HEK293T (cell line): ENCODE measurements around the gene RBM8A.

Source experiments
- CTCF ChIA-PET: fragments of 350-600 bp; formaldehyde crosslinking; extraction: SDS; loops from one replicate; lab custom pipeline; 2021; ENCODE audit warnings: antibody characterized with exemption, inconsistent platforms; lab: Yijun Ruan, JAX
- POLR2A ChIA-PET: fragments of 350-600 bp; formaldehyde crosslinking; extraction: SDS; loops from one replicate; lab custom pipeline; 2020; ENCODE audit warnings: antibody characterized with exemption, inconsistent platforms; lab: Yijun Ruan, JAX
- DNase-seq: peaks from one replicate; pipeline ENCODE4 v3.0.0; 2012; ENCODE audit warnings: mixed read lengths; ENCODE audit errors: extremely low spot score
- BHLHE40 ChIP-seq: fragments of 450-650 bp; IDR thresholded peaks from 2 replicates; pipeline ENCODE4 v1.6.1; 2016; ENCODE audit warnings: mild to moderate bottlenecking, moderate library complexity, borderline replicate concordance
- CTBP1 ChIP-seq: fragments of 450-650 bp; IDR thresholded peaks from 2 replicates; pipeline ENCODE4 v1.6.1; 2016; ENCODE audit warnings: borderline replicate concordance
- ELF4 ChIP-seq: fragments of 450-650 bp; IDR thresholded peaks from 2 replicates; pipeline ENCODE4 v1.6.1; 2017; ENCODE audit warnings: antibody characterized with exemption
- FOXA1 ChIP-seq: fragments of 450-650 bp; IDR thresholded peaks from 2 replicates; pipeline ENCODE4 v1.6.1; 2016; ENCODE audit warnings: mild to moderate bottlenecking
- FOXK2 ChIP-seq: fragments of 450-650 bp; IDR thresholded peaks from 2 replicates; pipeline ENCODE4 v1.6.1; 2016; ENCODE audit warnings: mild to moderate bottlenecking
- FOXM1 ChIP-seq: fragments of 450-650 bp; IDR thresholded peaks from 2 replicates; pipeline ENCODE4 v1.6.1; 2017; ENCODE audit warnings: mild to moderate bottlenecking, borderline replicate concordance
- HDGF ChIP-seq: fragments of 450-650 bp; IDR thresholded peaks from 2 replicates; pipeline ENCODE4 v1.6.1; 2017; ENCODE audit warnings: antibody characterized with exemption, borderline replicate concordance
- L3MBTL2 ChIP-seq: fragments of 450-650 bp; conservative IDR thresholded peaks from 2 replicates; pipeline ENCODE4 v1.6.1; 2016; ENCODE audit warnings: mild to moderate bottlenecking
- LEF1 ChIP-seq: fragments of 450-650 bp; IDR thresholded peaks from 2 replicates; pipeline ENCODE4 v1.6.1; 2017; ENCODE audit warnings: mild to moderate bottlenecking, borderline replicate concordance
- NFRKB ChIP-seq: fragments of 450-650 bp; IDR thresholded peaks from 2 replicates; pipeline ENCODE4 v1.6.1; 2016; ENCODE audit warnings: mild to moderate bottlenecking, moderate library complexity
- PKNOX1 ChIP-seq: fragments of 450-650 bp; IDR thresholded peaks from 2 replicates; pipeline ENCODE4 v1.6.1; 2016
- SP1 ChIP-seq: fragments of 450-650 bp; IDR thresholded peaks from 2 replicates; pipeline ENCODE4 v1.6.1; 2017
- SUZ12 ChIP-seq: fragments of 450-650 bp; IDR thresholded peaks from 2 replicates; pipeline ENCODE4 v1.6.1; 2016; ENCODE audit warnings: mild to moderate bottlenecking
- TARDBP ChIP-seq: fragments of 450-650 bp; IDR thresholded peaks from 2 replicates; pipeline ENCODE4 v1.6.1; 2016
- ZNF384 ChIP-seq: fragments of 450-650 bp; IDR thresholded peaks from 2 replicates; pipeline ENCODE4 v1.6.1; 2016

The RBM8A gene

GRCh38 chr1:145961109-145961424 lies 33.8 kb upstream of the RBM8A start:
- no peak for TF ChIP-seq FOXK2
- TF ChIP-seq SP1, result no peak
- TF ChIP-seq CTBP1, result no peak
- TF ChIP-seq FOXA1, result no peak
- no peak for TF ChIP-seq L3MBTL2
- no peak for TF ChIP-seq HDGF
- no peak for TF ChIP-seq ELF4
- no peak for TF ChIP-seq FOXM1

GRCh38 chr1:145960468-145961108 lies 33.3 kb upstream of the RBM8A start:
- peak; percentile 73 for DNase-seq
- ChIA-PET CTCF (interaction anchor here (0.7 to 1.5 kb wide), 2 partner anchors 19 to 69 kb away, joined by 4 to 5 read pairs; no protein-coding TSS in a partner anchor), POLR2A (interaction anchor here (0.7 to 1.5 kb wide), 6 partner anchors 18 to 98 kb away, joined by 3 to 11 read pairs (median 3); partner anchors contain the start of genes RBM8A and TXNIP)
- no peak for TF ChIP-seq PKNOX1
- TF ChIP-seq L3MBTL2, result peak; percentile 16; the same call in 1 of the 2 replicates
- TF ChIP-seq ELF4, result no peak
- no peak for TF ChIP-seq HDGF
- TF ChIP-seq SP1, result no peak

More at GRCh38 chr1:145961109-145961424, 33.8 kb upstream of the RBM8A start:
- POLR2A ChIA-PET, result interaction anchor here (1.0 to 1.5 kb wide), 5 partner anchors 33 to 99 kb away, joined by 3 to 11 read pairs (median 3); partner anchors contain the start of genes RBM8A and TXNIP
- no peak for DNase-seq
- CTCF ChIA-PET, result no interaction called here

GRCh38 chr1:145959957-145960467 lies 32.7 kb upstream of the RBM8A start:
- CTCF ChIA-PET, result interaction anchor here (0.7 to 1.5 kb wide), 2 partner anchors 19 to 68 kb away, joined by 4 to 5 read pairs; no protein-coding TSS in a partner anchor
- POLR2A ChIA-PET, result interaction anchor here (0.7 to 6.1 kb wide), 7 partner anchors 19 to 98 kb away, joined by 3 to 90 read pairs (median 3); partner anchors contain the start of genes RBM8A and TXNIP
- TF ChIP-seq ELF4, result no peak
- TF ChIP-seq TARDBP, result no peak
- DNase-seq, result no peak

- TF ChIP-seq PKNOX1 (no peak), L3MBTL2 (no peak), CTBP1 (no peak), ZNF384 (no peak), BHLHE40 (no peak), FOXM1 (no peak), SUZ12 (no peak), FOXA1 (no peak), ELF4 (no peak), NFRKB (no peak), LEF1 (no peak), SP1 (no peak), HDGF (no peak)
- CTCF ChIA-PET, result interaction anchor here (0.6 to 2.1 kb wide), 3 partner anchors 67 to 114 kb away, joined by 3 to 7 read pairs (median 5); partner anchors contain the start of gene NUDT17
- DNase-seq, result no peak
- POLR2A ChIA-PET, result interaction anchor here (0.6 to 6.1 kb wide), 5 partner anchors 17 to 92 kb away, joined by 3 to 90 read pairs (median 12); partner anchors contain the start of gene RBM8A
Measured at GRCh38 chr1:145959333-145959732, 32.0 kb upstream of the RBM8A start.

GRCh38 chr1:145958734-145959133 lies 31.4 kb upstream of the RBM8A start:
- TF ChIP-seq FOXA1 (no peak), BHLHE40 (no peak), ZNF384 (no peak), HDGF (no peak), PKNOX1 (no peak), FOXK2 (no peak), ELF4 (no peak), FOXM1 (no peak), L3MBTL2 (no peak), LEF1 (no peak), SUZ12 (no peak), CTBP1 (no peak), NFRKB (no peak), TARDBP (no peak)
- no peak for DNase-seq
- CTCF ChIA-PET, result interaction anchor here (0.6 to 2.1 kb wide), 6 partner anchors 21 to 113 kb away, joined by 3 to 7 read pairs (median 4); partner anchors contain the start of genes NUDT17 and RBM8A
- POLR2A ChIA-PET, result interaction anchor here (0.6 to 6.1 kb wide), 14 partner anchors 16 to 100 kb away, joined by 3 to 90 read pairs (median 4); partner anchors contain the start of genes PIAS3 and RBM8A
